NB4 (cell line): ENCODE results near the gene HOXA4.

ENCODE experiments used
- MAX ChIP-seq: IDR thresholded peaks from 2 replicates; pipeline ENCODE4 v1.6.1; 2011; ENCODE audit warnings: low read depth, low read length
- POLR2A ChIP-seq: IDR thresholded peaks from 2 replicates; pipeline ENCODE4 v1.6.1; 2011; ENCODE audit warnings: mild to moderate bottlenecking; ENCODE audit not compliant: insufficient read length; ENCODE audit errors: extremely low read depth
- TF ChIP-seq, protein P1 (sequence below): IDR thresholded peaks from one replicate; pipeline ENCODE4 v1.5.1; 2012; ENCODE audit warnings: low read depth, low read length

DNA sequence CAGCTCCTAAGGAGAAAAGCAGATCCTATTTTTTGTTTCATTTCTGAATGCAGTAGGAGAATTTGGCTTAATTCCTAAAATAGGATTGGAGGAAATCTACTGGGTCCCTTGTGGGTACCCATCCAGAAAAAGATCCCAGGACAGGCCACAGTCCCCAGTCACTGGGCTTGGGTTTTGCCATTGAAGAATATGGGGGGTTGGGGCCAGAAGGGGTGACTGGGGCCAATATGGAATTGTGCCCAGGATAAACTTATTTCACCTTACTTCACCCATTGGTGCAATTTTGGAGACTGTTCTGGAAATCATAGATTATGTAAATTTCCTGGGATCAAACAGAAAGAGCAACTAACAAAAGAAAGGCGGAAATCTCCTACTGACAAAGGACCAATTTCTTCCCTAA is 7.9 kb upstream of the HOXA4 start:
- TF ChIP-seq MAX, result no peak
- TF ChIP-seq, protein P1, sequence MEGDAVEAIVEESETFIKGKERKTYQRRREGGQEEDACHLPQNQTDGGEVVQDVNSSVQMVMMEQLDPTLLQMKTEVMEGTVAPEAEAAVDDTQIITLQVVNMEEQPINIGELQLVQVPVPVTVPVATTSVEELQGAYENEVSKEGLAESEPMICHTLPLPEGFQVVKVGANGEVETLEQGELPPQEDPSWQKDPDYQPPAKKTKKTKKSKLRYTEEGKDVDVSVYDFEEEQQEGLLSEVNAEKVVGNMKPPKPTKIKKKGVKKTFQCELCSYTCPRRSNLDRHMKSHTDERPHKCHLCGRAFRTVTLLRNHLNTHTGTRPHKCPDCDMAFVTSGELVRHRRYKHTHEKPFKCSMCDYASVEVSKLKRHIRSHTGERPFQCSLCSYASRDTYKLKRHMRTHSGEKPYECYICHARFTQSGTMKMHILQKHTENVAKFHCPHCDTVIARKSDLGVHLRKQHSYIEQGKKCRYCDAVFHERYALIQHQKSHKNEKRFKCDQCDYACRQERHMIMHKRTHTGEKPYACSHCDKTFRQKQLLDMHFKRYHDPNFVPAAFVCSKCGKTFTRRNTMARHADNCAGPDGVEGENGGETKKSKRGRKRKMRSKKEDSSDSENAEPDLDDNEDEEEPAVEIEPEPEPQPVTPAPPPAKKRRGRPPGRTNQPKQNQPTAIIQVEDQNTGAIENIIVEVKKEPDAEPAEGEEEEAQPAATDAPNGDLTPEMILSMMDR, result no peak
- TF ChIP-seq POLR2A, result no peak
